Neural cell (in vitro differentiated cells): ENCODE data around the gene LAPTM5. TPM values are rescaled to one million over a fixed set of nuclear protein-coding genes. Genes with fewer than 3 reads are reported as not detected.
"Not testable (repeated sequence)": the region's sequence is repeated elsewhere in the genome, so short reads cannot be mapped to it uniquely, and the experiment has no call there.

ENCODE experiments used
- H2AFZ ChIP-seq: fragments of 200-600, 300-800 bp; sonication (generic), shearing (Covaris generic); 2 replicates; pipeline ENCODE4 v1.6.0; 2014; ENCODE audit warnings: low read depth, mild to moderate bottlenecking, antibody characterized with exemption, low read length, moderate library complexity
- H3F3A ChIP-seq: fragments of 200-600 bp; shearing (Covaris generic); 2 replicates; pipeline ENCODE4 v1.6.1; 2016; ENCODE audit warnings: mild to moderate bottlenecking, moderate library complexity, mixed read lengths, antibody characterized with exemption, low read length; ENCODE audit not compliant: insufficient read depth, poor library complexity, severe bottlenecking
- H3K27ac ChIP-seq: fragments of 200-600, 300-800 bp; sonication (generic), shearing (Covaris generic); 2 replicates; pipeline ENCODE4 v1.5.1; 2014; ENCODE audit warnings: mild to moderate bottlenecking, low read length, moderate library complexity
- H3K27me3 ChIP-seq: fragments of 300-800, 200-600 bp; sonication (generic), shearing (Covaris generic); 2 replicates; pipeline ENCODE4 v1.6.0; 2014; ENCODE audit warnings: mild to moderate bottlenecking, low read depth, low read length, moderate library complexity; ENCODE audit not compliant: insufficient read depth
- H3K36me3 ChIP-seq: fragments of 300-800, 200-600 bp; sonication (generic), shearing (Covaris generic); 2 replicates; pipeline ENCODE4 v1.5.1; 2014; ENCODE audit warnings: mild to moderate bottlenecking, antibody characterized with exemption, low read length, moderate library complexity; ENCODE audit not compliant: insufficient read depth
- H3K4me2 ChIP-seq: fragments of 300-800, 200-600 bp; sonication (generic), shearing (Covaris generic); 2 replicates; pipeline ENCODE4 v1.6.0; 2014; ENCODE audit warnings: mild to moderate bottlenecking, low read length
- H3K4me3 ChIP-seq: fragments of 300-800, 200-600 bp; sonication (generic), shearing (Covaris generic); 2 replicates; pipeline ENCODE4 v1.5.1; 2014; ENCODE audit warnings: mild to moderate bottlenecking, low read length, moderate library complexity
- H3K79me2 ChIP-seq: fragments of 200-600 bp; shearing (Covaris generic); replicated peaks from 2 replicates; pipeline ENCODE4 v1.6.0; 2014; ENCODE audit warnings: mild to moderate bottlenecking, low read length, moderate library complexity; ENCODE audit not compliant: insufficient read depth
- H3K9ac ChIP-seq: fragments of 300-800, 200-600 bp; sonication (generic), shearing (Covaris generic); 2 replicates; pipeline ENCODE4 v1.6.1; 2016; ENCODE audit warnings: mild to moderate bottlenecking, low read length, mixed read lengths
- H3K9me2 ChIP-seq: fragments of 200-600 bp; shearing (Covaris generic); 2 replicates; pipeline ENCODE4 v1.6.1; 2016; ENCODE audit warnings: mild to moderate bottlenecking, low read length, mixed read lengths; ENCODE audit not compliant: insufficient read depth
- H3K9me3 ChIP-seq: fragments of 200-600, 300-800 bp; sonication (generic), shearing (Covaris generic); 2 replicates; pipeline ENCODE4 v1.6.1; 2016; ENCODE audit warnings: mild to moderate bottlenecking, mixed run types, low read length, moderate library complexity, mixed read lengths
- H4K20me1 ChIP-seq: fragments of 200-600 bp; shearing (Covaris generic); 2 replicates; pipeline ENCODE4 v1.6.1; 2016; ENCODE audit warnings: mild to moderate bottlenecking, mixed run types; ENCODE audit not compliant: insufficient read depth
- EP300 ChIP-seq: fragments of 450-650 bp; conservative IDR thresholded peaks from 2 replicates; pipeline ENCODE4 v1.6.1; 2014; ENCODE audit warnings: antibody characterized with exemption, mild to moderate bottlenecking, moderate library complexity; ENCODE audit not compliant: poor library complexity, severe bottlenecking
- EZH2 ChIP-seq: fragments of 200-600, 300-800 bp; shearing (Covaris generic), sonication (generic); IDR thresholded peaks from 2 replicates; pipeline ENCODE4 v1.6.1; 2014; ENCODE audit warnings: antibody characterized with exemption, low read length, borderline replicate concordance, mild to moderate bottlenecking; ENCODE audit not compliant: insufficient read depth, poor library complexity, severe bottlenecking
- MXI1 ChIP-seq: fragments of 450-650 bp; conservative IDR thresholded peaks from 2 replicates; pipeline ENCODE4 v1.6.1; 2014; ENCODE audit warnings: antibody characterized with exemption, mild to moderate bottlenecking; ENCODE audit not compliant: poor library complexity, severe bottlenecking
- POLR2AphosphoS5 ChIP-seq: IDR thresholded peaks from 2 replicates; pipeline ENCODE4 v1.6.1; 2012
- RAD21 ChIP-seq: fragments of 450-650 bp; conservative IDR thresholded peaks from 2 replicates; pipeline ENCODE4 v1.6.1; 2014; ENCODE audit warnings: antibody characterized with exemption, mild to moderate bottlenecking, moderate library complexity
- SMC3 ChIP-seq: fragments of 450-650 bp; conservative IDR thresholded peaks from 2 replicates; pipeline ENCODE4 v1.6.1; 2014; ENCODE audit warnings: antibody characterized with exemption, mild to moderate bottlenecking, moderate library complexity; ENCODE audit not compliant: poor library complexity
- TAF1 ChIP-seq: IDR thresholded peaks from 2 replicates; pipeline ENCODE4 v1.6.1; 2012; ENCODE audit warnings: low read depth
- polyA plus RNA-seq: library from polyadenylated mRNA; depleted of rRNA; stranded (reverse); fragments of >200 nt; gene quantifications from 2 replicates; pipeline ENCODE4 v1.2.3, GENCODE V29; 2014
- TF ChIP-seq, protein P1 (sequence below): IDR thresholded peaks from 2 replicates; pipeline ENCODE4 v1.6.1; 2012; ENCODE audit warnings: borderline replicate concordance
- TF ChIP-seq, protein P2 (sequence below): fragments of 450-650 bp; IDR thresholded peaks from 2 replicates; pipeline ENCODE4 v1.5.1; 2014; ENCODE audit warnings: antibody characterized with exemption, mild to moderate bottlenecking, moderate library complexity; ENCODE audit not compliant: poor library complexity, severe bottlenecking

The LAPTM5 gene
- polyA plus RNA-seq, 1 donor from 2014 or later = 0.12 TPM

- Histone ChIP-seq H3K9ac (no peak overlapping the region), H3K4me3 (no peak overlapping the region), H3K4me2 (no peak overlapping the region), H3K27ac (no peak overlapping the region), H2AFZ (no peak overlapping the region), H3K9me3 (no peaks in the 10 kb centered on the region), H3K36me3 (no peaks in the 10 kb centered on the region), H3F3A (no peaks in the 10 kb centered on the region), H3K9me2 (no peaks in the 10 kb centered on the region), H3K79me2 (no peaks in the 10 kb centered on the region), H4K20me1 (no peaks in the 10 kb centered on the region), H3K27me3 (no peaks in the 10 kb centered on the region)
- TF ChIP-seq TAF1 (no peak), MXI1 (no peak), EZH2 (no peak), RAD21 (no peak), EP300 (no peak), SMC3 (no peak), POLR2AphosphoS5 (no peak)
- TF ChIP-seq, protein P1, sequence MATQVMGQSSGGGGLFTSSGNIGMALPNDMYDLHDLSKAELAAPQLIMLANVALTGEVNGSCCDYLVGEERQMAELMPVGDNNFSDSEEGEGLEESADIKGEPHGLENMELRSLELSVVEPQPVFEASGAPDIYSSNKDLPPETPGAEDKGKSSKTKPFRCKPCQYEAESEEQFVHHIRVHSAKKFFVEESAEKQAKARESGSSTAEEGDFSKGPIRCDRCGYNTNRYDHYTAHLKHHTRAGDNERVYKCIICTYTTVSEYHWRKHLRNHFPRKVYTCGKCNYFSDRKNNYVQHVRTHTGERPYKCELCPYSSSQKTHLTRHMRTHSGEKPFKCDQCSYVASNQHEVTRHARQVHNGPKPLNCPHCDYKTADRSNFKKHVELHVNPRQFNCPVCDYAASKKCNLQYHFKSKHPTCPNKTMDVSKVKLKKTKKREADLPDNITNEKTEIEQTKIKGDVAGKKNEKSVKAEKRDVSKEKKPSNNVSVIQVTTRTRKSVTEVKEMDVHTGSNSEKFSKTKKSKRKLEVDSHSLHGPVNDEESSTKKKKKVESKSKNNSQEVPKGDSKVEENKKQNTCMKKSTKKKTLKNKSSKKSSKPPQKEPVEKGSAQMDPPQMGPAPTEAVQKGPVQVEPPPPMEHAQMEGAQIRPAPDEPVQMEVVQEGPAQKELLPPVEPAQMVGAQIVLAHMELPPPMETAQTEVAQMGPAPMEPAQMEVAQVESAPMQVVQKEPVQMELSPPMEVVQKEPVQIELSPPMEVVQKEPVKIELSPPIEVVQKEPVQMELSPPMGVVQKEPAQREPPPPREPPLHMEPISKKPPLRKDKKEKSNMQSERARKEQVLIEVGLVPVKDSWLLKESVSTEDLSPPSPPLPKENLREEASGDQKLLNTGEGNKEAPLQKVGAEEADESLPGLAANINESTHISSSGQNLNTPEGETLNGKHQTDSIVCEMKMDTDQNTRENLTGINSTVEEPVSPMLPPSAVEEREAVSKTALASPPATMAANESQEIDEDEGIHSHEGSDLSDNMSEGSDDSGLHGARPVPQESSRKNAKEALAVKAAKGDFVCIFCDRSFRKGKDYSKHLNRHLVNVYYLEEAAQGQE = no peak
- TF ChIP-seq, protein P2, sequence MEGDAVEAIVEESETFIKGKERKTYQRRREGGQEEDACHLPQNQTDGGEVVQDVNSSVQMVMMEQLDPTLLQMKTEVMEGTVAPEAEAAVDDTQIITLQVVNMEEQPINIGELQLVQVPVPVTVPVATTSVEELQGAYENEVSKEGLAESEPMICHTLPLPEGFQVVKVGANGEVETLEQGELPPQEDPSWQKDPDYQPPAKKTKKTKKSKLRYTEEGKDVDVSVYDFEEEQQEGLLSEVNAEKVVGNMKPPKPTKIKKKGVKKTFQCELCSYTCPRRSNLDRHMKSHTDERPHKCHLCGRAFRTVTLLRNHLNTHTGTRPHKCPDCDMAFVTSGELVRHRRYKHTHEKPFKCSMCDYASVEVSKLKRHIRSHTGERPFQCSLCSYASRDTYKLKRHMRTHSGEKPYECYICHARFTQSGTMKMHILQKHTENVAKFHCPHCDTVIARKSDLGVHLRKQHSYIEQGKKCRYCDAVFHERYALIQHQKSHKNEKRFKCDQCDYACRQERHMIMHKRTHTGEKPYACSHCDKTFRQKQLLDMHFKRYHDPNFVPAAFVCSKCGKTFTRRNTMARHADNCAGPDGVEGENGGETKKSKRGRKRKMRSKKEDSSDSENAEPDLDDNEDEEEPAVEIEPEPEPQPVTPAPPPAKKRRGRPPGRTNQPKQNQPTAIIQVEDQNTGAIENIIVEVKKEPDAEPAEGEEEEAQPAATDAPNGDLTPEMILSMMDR = no peak
Observed at GRCh38 chr1:30791868-30792267, 34.3 kb upstream of the LAPTM5 start.

GRCh38 chr1:30790850-30791778 is 33.5 kb upstream of the LAPTM5 start:
- Histone ChIP-seq H3K79me2 (no peaks in the 10 kb centered on the region), H3K36me3 (no peaks in the 10 kb centered on the region), H3K27me3 (no peaks in the 10 kb centered on the region), H3K9me3 (no peaks in the 10 kb centered on the region), H3K4me3 (no peak overlapping the region), H2AFZ (no peak overlapping the region), H3K27ac (no peak overlapping the region), H3F3A (no peaks in the 10 kb centered on the region), H3K4me2 (no peak overlapping the region), H3K9me2 (no peaks in the 10 kb centered on the region), H4K20me1 (no peaks in the 10 kb centered on the region), H3K9ac (no peak overlapping the region)
- TF ChIP-seq, protein P2 = no peak
- TF ChIP-seq, protein P1 = no peak
- TF ChIP-seq SMC3 (no peak), EZH2 (no peak), EP300 (no peak), TAF1 (no peak), MXI1 (no peak), RAD21 (no peak), POLR2AphosphoS5 (no peak)

DNA sequence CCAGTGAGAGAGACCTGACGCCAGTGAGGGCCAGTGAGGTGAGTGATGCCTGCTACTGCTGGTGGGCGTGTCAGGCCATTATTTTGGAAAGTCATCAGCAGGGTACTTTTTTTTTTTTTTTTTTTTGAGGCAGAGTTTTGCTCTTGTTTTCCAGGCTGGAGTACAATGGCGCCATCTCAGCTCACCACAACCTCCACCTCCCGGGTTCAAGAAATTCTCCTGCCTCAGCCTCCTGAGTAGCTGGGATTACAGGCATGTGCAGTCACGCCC is 32.6 kb upstream of the LAPTM5 start:
- H3K36me3 ChIP-seq, H3K27ac ChIP-seq, H3K79me2 ChIP-seq, H3K4me2 ChIP-seq, H3F3A ChIP-seq, H3K9me2 ChIP-seq, H3K4me3 ChIP-seq, H3K9ac ChIP-seq, H3K27me3 ChIP-seq, H4K20me1 ChIP-seq, H3K9me3 ChIP-seq, H2AFZ ChIP-seq: not testable (repeated sequence)
